Upper lobe of left lung (tissue), 4 donors: Measurements from ENCODE around the gene SLC30A7.

Experiments
- POLR2A ChIP-seq, 4 donors: fragments of 450-650 bp; IDR thresholded peaks; one replicate each; pipeline ENCODE4 v1.5.1; 2016 to 2017; ENCODE audit warnings: antibody characterized with exemption in 4 of 4, mild to moderate bottlenecking in 2 of 4
- POLR2AphosphoS5 ChIP-seq, 2 donors: sonication (generic); formaldehyde crosslinking; IDR thresholded peaks; one replicate each; pipeline ENCODE4 v1.5.1; 2017; ENCODE audit warnings: antibody characterized with exemption in 2 of 2
- TF ChIP-seq, protein P1 (sequence below), 6 experiments: fragments of 450-650 bp in 4 of 6; fragments of 200-600 bp in 2 of 6; sonication (generic) in 2 of 6; IDR thresholded peaks; one replicate each; pipeline ENCODE4 v1.5.1; 2016 to 2019; ENCODE audit warnings: antibody characterized with exemption in 6 of 6

DNA sequence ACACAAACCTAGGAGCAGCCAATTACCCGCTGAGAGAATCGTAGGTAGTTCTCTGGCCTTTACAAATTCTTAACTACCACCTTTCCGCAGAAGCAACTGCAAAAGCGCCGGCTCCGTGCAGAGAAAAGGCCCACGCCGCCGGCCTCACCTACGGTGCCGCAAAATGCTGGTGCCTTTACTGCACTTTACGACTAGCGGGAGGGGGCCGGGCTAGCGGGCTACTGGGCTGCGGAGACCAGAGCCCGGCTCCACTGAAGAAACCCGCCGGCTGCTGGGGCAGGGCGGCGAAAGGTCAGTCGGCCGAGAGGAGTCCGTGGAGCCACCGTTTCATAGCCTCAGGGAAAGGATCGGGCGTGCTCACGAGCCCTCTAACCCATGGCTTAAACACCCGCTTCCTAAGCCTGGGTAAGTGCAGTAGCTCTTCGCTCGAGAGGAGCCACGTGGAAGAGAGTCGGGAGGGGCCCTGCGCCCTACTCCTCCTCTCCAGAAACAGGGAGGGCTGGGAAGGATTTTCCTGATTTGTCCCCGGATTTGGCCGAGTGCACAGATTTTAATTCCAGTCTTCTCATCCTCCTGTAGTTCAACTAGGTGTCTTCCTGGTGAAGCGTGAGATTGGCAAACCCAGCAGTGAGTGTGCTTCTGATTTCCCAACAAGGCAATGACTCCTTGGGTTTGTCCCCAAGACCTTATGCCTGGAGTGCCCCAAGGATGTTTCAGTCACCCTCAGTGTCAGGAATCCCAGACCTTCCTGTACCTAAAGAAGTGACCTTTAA is 130.0 kb downstream of the SLC30A7 start, which contains the start of gene DPH5:
- TF ChIP-seq, protein P1, sequence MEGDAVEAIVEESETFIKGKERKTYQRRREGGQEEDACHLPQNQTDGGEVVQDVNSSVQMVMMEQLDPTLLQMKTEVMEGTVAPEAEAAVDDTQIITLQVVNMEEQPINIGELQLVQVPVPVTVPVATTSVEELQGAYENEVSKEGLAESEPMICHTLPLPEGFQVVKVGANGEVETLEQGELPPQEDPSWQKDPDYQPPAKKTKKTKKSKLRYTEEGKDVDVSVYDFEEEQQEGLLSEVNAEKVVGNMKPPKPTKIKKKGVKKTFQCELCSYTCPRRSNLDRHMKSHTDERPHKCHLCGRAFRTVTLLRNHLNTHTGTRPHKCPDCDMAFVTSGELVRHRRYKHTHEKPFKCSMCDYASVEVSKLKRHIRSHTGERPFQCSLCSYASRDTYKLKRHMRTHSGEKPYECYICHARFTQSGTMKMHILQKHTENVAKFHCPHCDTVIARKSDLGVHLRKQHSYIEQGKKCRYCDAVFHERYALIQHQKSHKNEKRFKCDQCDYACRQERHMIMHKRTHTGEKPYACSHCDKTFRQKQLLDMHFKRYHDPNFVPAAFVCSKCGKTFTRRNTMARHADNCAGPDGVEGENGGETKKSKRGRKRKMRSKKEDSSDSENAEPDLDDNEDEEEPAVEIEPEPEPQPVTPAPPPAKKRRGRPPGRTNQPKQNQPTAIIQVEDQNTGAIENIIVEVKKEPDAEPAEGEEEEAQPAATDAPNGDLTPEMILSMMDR (IDR thresholded peaks at IDR 0.05): no peak
- TF ChIP-seq POLR2A (IDR thresholded peaks at IDR 0.05) (peak in 3 of 4 donors; percentile 49 to 78 (median 61)), POLR2AphosphoS5 (IDR thresholded peaks at IDR 0.05) (peak; percentile 19 to 78)
